HL-60 (cell line): ENCODE data around the gene SLC44A3.

ENCODE experiments used
- GABPA ChIP-seq: IDR thresholded peaks from 2 replicates; pipeline ENCODE4 v1.6.1; 2012; ENCODE audit warnings: low read depth
- POLR2AphosphoS5 ChIP-seq: IDR thresholded peaks from 2 replicates; pipeline ENCODE4 v1.6.1; 2012; ENCODE audit warnings: low read depth
- SPI1 ChIP-seq: IDR thresholded peaks from 2 replicates; pipeline ENCODE4 v1.6.1; 2012; ENCODE audit warnings: low read depth, mild to moderate bottlenecking, borderline replicate concordance
- TF ChIP-seq, protein P1 (sequence below): IDR thresholded peaks from one replicate; pipeline ENCODE4 v1.5.1; 2011; ENCODE audit warnings: low read length, control low read depth, inconsistent platforms; ENCODE audit not compliant: insufficient read depth

DNA sequence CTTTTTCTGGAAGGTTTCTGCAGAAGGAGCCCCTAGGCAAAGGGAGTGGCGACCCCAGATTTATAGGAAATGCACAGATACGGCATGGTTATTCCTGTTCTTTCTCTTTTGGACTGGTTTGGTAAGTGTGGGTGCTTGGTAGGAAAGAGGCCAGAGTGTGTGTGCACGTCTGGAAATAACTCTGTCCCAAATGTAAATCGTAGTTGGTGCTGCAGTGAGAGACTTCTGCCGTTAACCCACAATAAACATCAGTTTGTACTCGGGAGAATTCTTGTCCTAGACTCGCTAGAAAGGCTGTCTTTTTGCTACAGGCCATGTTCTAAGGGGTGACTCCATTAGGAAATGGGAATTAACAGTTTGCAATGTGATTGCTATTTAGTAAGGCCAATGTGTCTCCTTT is 779 bp downstream of the SLC44A3 start:
- TF ChIP-seq, protein P1, sequence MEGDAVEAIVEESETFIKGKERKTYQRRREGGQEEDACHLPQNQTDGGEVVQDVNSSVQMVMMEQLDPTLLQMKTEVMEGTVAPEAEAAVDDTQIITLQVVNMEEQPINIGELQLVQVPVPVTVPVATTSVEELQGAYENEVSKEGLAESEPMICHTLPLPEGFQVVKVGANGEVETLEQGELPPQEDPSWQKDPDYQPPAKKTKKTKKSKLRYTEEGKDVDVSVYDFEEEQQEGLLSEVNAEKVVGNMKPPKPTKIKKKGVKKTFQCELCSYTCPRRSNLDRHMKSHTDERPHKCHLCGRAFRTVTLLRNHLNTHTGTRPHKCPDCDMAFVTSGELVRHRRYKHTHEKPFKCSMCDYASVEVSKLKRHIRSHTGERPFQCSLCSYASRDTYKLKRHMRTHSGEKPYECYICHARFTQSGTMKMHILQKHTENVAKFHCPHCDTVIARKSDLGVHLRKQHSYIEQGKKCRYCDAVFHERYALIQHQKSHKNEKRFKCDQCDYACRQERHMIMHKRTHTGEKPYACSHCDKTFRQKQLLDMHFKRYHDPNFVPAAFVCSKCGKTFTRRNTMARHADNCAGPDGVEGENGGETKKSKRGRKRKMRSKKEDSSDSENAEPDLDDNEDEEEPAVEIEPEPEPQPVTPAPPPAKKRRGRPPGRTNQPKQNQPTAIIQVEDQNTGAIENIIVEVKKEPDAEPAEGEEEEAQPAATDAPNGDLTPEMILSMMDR: no peak
- TF ChIP-seq SPI1: no peak
- TF ChIP-seq GABPA: no peak
- TF ChIP-seq POLR2AphosphoS5: no peak
